Pancreas (tissue), 10 donors: ENCODE measurements around the gene WDR7. TPM values are rescaled to one million over a fixed set of nuclear protein-coding genes. Genes with fewer than 3 reads are reported as not detected.

Experiments used
- ATAC-seq, 4 donors: fragments of 200-7000 bp; cut with Tn5 transposase; one replicate each; pipeline versions ENCODE4 v1.8.0 to v1.9.1; 2020; ENCODE audit warnings: mild to moderate bottlenecking in 4 of 4, moderate library complexity in 4 of 4
- DNase-seq, 6 donors: peaks; one replicate each; pipeline ENCODE4 v3.0.0-alpha.2; 2020
- FAIRE-seq: peaks from 2 replicates; lab custom pipeline; 2012; peaks lifted over from hg19 to GRCh38; lab: Jason Lieb, UNC
- H3K27ac ChIP-seq, 4 donors: fragments of 200-600 bp; sonication (generic); 1 replicate in 3 of 4; 2 replicates in 1 of 4; pipeline versions ENCODE4 v1.5.0 to v1.8.0; 2020
- H3K27me3 ChIP-seq, 4 donors: fragments of 200-600 bp; one replicate each; pipeline ENCODE4 v1.8.0; 2021
- H3K36me3 ChIP-seq, 3 donors: fragments of 200-600 bp; sonication (generic) in 1 of 3; one replicate each; pipeline versions ENCODE4 v1.5.0 to v1.8.0; 2020 to 2021
- H3K4me1 ChIP-seq, 3 donors: fragments of 200-600 bp; one replicate each; pipeline ENCODE4 v1.8.0; 2021
- H3K4me3 ChIP-seq, 4 donors: fragments of 200-600 bp; sonication (generic) in 2 of 4; one replicate each; pipeline versions ENCODE4 v1.5.0 to v1.8.0; 2020 to 2021
- H3K9me3 ChIP-seq, 4 donors: fragments of 200-600 bp; one replicate each; pipeline ENCODE4 v1.8.0; 2021
- WGBS, 2 donors: extraction: QIAGEN DNeasy Blood & Tissue Kit; methylation state at CpG; one replicate each; pipeline ENCODE4 v1.1.7; 2013; 5-methylcytosine and 5-hydroxymethylcytosine counted together
- intact Hi-C, 3 donors: fragments of 100-400 bp; cut with DNase I; formaldehyde crosslinking; loops; one replicate each; pipeline versions ENCODE4 v1.11.1 to v1.14.2; 2022
- polyA plus RNA-seq, 2 donors: library from polyadenylated mRNA; stranded (reverse); fragments of 200-250 nt; gene quantifications; one replicate each; pipeline ENCODE4 v1.2.3, GENCODE V29; 2013
- total RNA-seq, 6 donors: library from RNA; stranded (reverse); fragmentation: NEBNext Ultra II Directional in 4 of 6; extraction: Animal tissue kit (Norgen Biotek cat#: 25700) in 4 of 6; gene quantifications; one replicate each; pipeline versions ENCODE4 v1.2.1 to v1.2.4, GENCODE V29; 2021 to 2023
- TF ChIP-seq, protein P1 (sequence below), 4 donors: fragments of 200-600 bp; sonication (generic) in 3 of 4; IDR thresholded peaks; one replicate each; pipeline versions ENCODE4 v1.5.0 to v1.8.0; 2021; ENCODE audit warnings: antibody characterized with exemption in 4 of 4
- donor health status: healthy with polysubstance abuse.
- donor health status: DM: no; HTN: no; CAD: no; lungs with moderate emphysema.
- donor health status: DM: no; HTN: no; CAD: no.
- donor health status: control.
- donor health status: control.
- donor health status: Bipolar disorder and iron deficiency.
- donor health status: DM: yes; HTN: yes; CAD: no.
- donor health status: DM: no; HTN: no; CAD: no.
- donor health status: DM: no; HTN: no; CAD: no.
- donor health status: DM: yes; HTN: yes; CAD: no.

WDR7 gene
- total and polyA plus RNA-seq, 8 donors: 2.5 to 14.4 (median 10.3) TPM

DNA sequence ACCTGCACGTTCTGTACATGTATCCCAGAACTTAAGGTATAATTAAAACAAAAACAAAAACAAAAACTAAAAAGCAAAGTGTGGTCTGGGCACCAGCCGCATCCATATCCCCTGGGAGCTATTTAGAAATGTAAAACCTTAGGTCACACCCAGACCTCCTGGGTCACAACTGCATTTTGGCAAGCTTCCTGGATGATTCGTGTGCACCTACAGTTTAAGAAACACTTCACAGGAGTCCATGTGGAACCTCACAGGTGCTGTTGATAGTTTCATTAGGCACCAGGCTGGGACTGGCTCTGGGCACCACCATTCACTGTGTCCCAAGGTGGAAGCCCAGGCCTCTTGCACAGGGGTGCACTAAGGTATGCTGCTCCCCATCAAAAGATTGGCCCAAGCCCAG is 392.1 kb downstream of the WDR7 start:
- WGBS, 2 donors: 66 to 85% methylated on average over 3 of the region's 3 CpGs
- no peak for ATAC-seq
- FAIRE-seq: no peak
- Histone ChIP-seq H3K9me3 (no peaks in the 10 kb centered on the region), H3K4me3 (no peak overlapping the region), H3K27me3 (no peaks in the 10 kb centered on the region), H3K4me1 (no peaks in the 10 kb centered on the region), H3K36me3 (no peaks in the 10 kb centered on the region), H3K27ac (no peak overlapping the region)
- DNase-seq: no peak
- intact Hi-C loops: no loop called here
- TF ChIP-seq, protein P1, sequence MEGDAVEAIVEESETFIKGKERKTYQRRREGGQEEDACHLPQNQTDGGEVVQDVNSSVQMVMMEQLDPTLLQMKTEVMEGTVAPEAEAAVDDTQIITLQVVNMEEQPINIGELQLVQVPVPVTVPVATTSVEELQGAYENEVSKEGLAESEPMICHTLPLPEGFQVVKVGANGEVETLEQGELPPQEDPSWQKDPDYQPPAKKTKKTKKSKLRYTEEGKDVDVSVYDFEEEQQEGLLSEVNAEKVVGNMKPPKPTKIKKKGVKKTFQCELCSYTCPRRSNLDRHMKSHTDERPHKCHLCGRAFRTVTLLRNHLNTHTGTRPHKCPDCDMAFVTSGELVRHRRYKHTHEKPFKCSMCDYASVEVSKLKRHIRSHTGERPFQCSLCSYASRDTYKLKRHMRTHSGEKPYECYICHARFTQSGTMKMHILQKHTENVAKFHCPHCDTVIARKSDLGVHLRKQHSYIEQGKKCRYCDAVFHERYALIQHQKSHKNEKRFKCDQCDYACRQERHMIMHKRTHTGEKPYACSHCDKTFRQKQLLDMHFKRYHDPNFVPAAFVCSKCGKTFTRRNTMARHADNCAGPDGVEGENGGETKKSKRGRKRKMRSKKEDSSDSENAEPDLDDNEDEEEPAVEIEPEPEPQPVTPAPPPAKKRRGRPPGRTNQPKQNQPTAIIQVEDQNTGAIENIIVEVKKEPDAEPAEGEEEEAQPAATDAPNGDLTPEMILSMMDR (IDR thresholded peaks at IDR 0.05): no peak

DNA sequence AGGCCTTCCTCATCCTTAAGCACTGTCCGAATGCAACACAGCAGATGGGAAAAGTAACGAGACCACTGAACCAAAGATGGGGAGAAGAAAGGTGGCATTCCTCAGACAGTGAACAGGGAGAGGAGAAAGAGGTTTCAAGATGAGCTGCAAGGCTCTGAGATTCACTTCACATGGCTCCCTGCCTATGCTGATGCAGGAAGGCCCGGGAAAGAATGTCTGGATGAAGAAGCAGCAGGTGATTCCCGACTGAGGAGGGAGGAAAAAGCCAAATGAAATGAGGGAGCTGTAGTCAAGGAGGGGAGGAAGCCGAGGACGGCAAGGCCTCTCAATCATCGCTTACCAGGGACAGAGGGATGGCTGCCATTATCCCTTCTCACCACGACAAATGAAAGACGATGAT is 397.2 kb downstream of the WDR7 start:
- 63 to 69% methylated on average over 9 of the region's 9 CpGs for WGBS, 2 donors

DNA sequence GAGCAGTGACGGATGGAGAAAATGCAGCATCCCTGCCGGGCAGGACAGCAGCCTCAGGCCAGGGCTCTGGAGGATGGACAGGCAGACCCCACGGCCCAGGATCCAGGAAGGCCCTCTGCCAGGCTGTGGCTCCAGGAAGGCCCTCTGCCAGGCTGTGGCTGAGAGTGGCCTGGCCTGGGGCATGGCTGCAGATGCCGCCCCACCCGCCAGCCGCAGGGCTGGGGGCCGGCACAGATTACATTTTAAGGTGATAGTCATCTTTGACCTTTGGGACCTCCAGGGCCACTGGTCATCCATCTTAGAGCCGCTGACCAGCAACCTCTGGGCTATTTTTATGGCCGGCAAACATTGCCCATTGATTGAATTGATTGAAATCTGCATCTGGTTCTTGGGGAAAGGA is 397.7 kb downstream of the WDR7 start:
- Histone ChIP-seq H3K36me3 (no peaks in the 10 kb centered on the region), H3K4me3 (no peak overlapping the region), H3K27me3 (no peaks in the 10 kb centered on the region), H3K9me3 (no peaks in the 10 kb centered on the region), H3K4me1 (no peaks in the 10 kb centered on the region), H3K27ac (no peak overlapping the region)
- DNase-seq: no peak
- TF ChIP-seq, protein P1 (IDR thresholded peaks at IDR 0.05): no peak
- 60 to 63% methylated on average over 9 of the region's 9 CpGs for WGBS, 2 donors
- no peak for ATAC-seq
- intact Hi-C loops: no loop called here
- FAIRE-seq: no peak

More for the DNA sequence above, 397.2 kb downstream of the WDR7 start:
- TF ChIP-seq, protein P1 (IDR thresholded peaks at IDR 0.05): no peak
- Histone ChIP-seq H3K9me3 (no peaks in the 10 kb centered on the region), H3K27ac (no peak overlapping the region), H3K27me3 (no peaks in the 10 kb centered on the region), H3K36me3 (no peaks in the 10 kb centered on the region), H3K4me3 (no peak overlapping the region), H3K4me1 (no peaks in the 10 kb centered on the region)
- ATAC-seq: no peak
- intact Hi-C loops: no loop called here
- no peak for DNase-seq
- no peak for FAIRE-seq

DNA sequence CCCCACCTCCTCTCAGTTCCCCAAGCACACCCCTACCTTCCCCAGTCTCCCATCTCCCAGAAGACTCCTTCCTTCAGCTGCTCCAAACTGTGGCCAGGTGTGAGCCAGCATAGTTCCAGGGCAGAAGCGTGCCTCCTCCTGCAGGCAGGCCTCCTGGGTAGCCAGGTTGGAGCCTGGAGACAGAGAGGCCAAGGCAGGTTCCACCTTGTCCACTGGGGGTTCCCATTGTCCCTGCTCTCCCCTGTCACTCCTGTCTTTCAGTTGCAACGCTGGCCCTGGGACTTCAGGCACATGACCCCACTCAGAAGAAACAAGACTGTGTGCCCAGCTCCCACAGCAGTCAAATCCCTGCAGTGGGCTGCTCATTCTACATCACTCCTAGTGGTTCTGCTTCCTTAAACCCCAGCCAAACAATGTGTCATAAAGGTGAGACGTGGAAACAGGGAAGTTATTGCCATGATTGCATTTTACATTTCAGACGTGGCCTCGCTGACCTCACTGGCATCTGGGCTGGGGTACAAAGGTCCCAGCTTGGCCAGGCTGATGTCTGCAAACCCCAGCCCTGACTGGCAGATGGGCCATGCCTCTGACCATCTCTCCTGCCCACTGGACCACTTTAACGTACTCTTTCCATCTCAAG is 399.3 kb downstream of the WDR7 start:
- no peaks in the 10 kb centered on the region for H3K27me3 ChIP-seq
- DNase-seq: no peak
- no peak overlapping the region for H3K4me3 ChIP-seq
- H3K27ac ChIP-seq: peak overlapping the region in 1 of 4 donors; percentile 31
- TF ChIP-seq, protein P1 (IDR thresholded peaks at IDR 0.05): no peak
- intact Hi-C loops: no loop called here
- 55 to 57% methylated on average over 6 of the region's 6 CpGs for WGBS, 2 donors
- H3K4me1 ChIP-seq: no peaks in the 10 kb centered on the region
- ATAC-seq: peak in 3 of 4 donors; percentile 55 to 77 (median 72)
- no peak for FAIRE-seq
- H3K9me3 ChIP-seq: no peaks in the 10 kb centered on the region
- H3K36me3 ChIP-seq: no peaks in the 10 kb centered on the region

DNA sequence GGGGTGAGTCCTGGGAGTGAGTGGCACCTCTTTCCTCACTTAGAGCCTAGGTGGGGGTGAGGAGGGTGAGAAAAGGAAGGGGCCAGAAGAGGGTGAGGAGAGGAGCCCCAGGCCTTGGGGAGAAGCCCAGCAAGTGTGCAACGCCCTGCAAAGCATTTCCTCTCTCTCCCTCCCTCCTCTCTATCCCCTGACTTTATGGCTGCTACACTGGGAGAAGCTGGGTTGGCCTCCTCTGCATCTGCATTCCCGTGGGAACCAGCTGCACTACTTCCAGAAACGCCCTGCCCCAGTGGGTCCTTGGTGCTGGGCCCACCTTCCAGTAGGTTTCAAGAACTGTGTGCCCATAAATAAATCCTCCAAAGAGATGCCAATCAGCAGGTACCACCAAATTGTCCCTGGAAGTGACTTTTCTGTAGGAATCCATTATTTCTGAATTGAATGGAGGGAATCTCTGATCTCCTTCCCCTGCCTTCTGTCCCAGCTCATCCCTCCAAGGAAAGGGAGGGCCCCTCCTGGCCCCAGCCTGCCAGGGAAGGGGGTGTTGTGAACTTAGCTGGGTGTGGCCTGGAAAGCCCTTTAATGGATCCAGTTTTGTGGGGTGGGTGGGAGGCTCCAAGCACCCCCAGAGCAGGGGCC is 400.0 kb downstream of the WDR7 start:
- no peak overlapping the region for H3K4me3 ChIP-seq
- no peaks in the 10 kb centered on the region for H3K9me3 ChIP-seq
- TF ChIP-seq, protein P1 (IDR thresholded peaks at IDR 0.05): no peak
- DNase-seq (no peak), ATAC-seq (peak in 2 of 4 donors; percentile 36 to 45), FAIRE-seq (no peak)
- no peaks in the 10 kb centered on the region for H3K27me3 ChIP-seq
- no peaks in the 10 kb centered on the region for H3K4me1 ChIP-seq
- intact Hi-C loops: no loop called here
- WGBS, 2 donors: 38 to 49% methylated on average over 3 of the region's 3 CpGs
- H3K27ac ChIP-seq: peak overlapping the region in 1 of 4 donors; percentile 31
- no peaks in the 10 kb centered on the region for H3K36me3 ChIP-seq
